Measurements from ENCODE around the gene MTRR.

DNA sequence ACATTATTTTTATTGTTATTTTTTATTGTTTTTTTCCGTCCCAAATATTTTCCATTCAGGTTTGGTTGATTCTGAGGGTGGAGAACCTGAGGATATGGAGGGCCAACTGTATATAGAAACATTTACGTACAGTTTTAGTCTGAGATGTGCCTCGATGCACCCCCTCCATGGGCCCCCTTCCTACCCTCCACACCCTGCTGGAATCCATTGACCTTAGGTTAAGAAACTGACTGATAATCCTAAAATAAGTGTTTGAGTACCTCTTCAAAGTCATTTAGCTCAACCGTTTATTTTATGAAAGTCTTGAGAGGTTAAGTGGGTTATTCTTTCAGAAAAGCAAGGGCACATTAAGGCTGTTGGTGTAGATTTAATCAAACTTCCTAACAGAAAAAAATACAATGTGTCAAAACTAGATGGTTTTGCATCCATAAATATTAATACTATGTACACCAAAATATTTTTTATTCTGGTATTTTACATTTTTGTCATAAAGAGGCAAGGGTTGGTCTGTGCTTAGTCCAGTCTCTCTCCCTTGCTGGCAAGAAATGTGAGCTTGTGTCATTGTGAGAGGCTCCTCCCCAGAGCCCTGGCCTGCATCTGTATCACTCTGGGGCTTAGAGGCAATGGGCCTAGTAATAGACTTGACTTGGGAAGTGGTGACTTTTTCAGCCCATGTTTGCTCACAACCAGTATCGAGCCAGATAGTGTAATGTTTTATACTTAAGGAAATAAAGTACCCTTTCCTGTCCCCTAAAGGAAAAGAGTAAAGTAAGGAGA, 15.7 kb downstream of the MTRR start:
- TF ChIP-seq CTCF (IDR thresholded peaks at IDR 0.05; ENCODE audit: poor library complexity): no peak
- TF ChIP-seq EZH2 (IDR thresholded peaks at IDR 0.05; ENCODE audit: borderline replicate concordance): no peak
- no peak for TF ChIP-seq EZH2phosphoT487 (IDR thresholded peaks at IDR 0.05; ENCODE audit: low read depth, severe bottlenecking, unreplicated experiment)

Measured in hepatocyte (in vitro differentiated cells).